Measurements from ENCODE around the gene COA1.
"Not testable (repeated sequence)": the region's sequence is repeated elsewhere in the genome, so short reads cannot be mapped to it uniquely, and the experiment has no call there.

- TF ChIP-seq CTCF (IDR thresholded peaks at IDR 0.05 in 2 of 3, conservative IDR thresholded peaks at IDR 0.05 in 1 of 3; ENCODE audit: insufficient read depth in 2 of 3, low read depth in 1 of 3, low read length in 3 of 3); RBFOX2 (IDR thresholded peaks at IDR 0.05; ENCODE audit: low read depth, low read length); NFYB (IDR thresholded peaks at IDR 0.05; ENCODE audit: extremely low read depth, insufficient read length); FIP1L1 (IDR thresholded peaks at IDR 0.05; ENCODE audit: low read depth, low read length, poor library complexity, severe bottlenecking); MAX (CRISPR knock-in tag; IDR thresholded peaks at IDR 0.05); SMARCA5 (IDR thresholded peaks at IDR 0.05); POLR2AphosphoS5 (IDR thresholded peaks at IDR 0.05; ENCODE audit: control insufficient read depth, insufficient read depth, low read depth, low read length); CBX5 (IDR thresholded peaks at IDR 0.05; ENCODE audit: borderline replicate concordance, low read depth); NCOA6 (IDR thresholded peaks at IDR 0.05); ZBTB43 (CRISPR knock-in tag; IDR thresholded peaks at IDR 0.05); CEBPB (tag; IDR thresholded peaks at IDR 0.05); ZNF583 (CRISPR knock-in tag; IDR thresholded peaks at IDR 0.05): not testable (repeated sequence)
Observed at GRCh38 chr7:43687866-43688265, 41.5 kb downstream of the COA1 start.
